Stomach (tissue), 4 donors: ENCODE data around the gene NAV2.
A peak's percentile ranks its signal among the peaks of the same experiment; 100 is the strongest.

Source experiments
- EP300 ChIP-seq: sonication (generic); formaldehyde crosslinking; IDR thresholded peaks from one replicate; pipeline ENCODE4 v1.6.1; 2017; ENCODE audit warnings: antibody characterized with exemption
- POLR2A ChIP-seq, 4 donors: fragments of 450-650 bp; IDR thresholded peaks; one replicate each; pipeline ENCODE4 v1.6.1; 2016; ENCODE audit warnings: antibody characterized with exemption in 4 of 4, control low read depth in 2 of 4, mild to moderate bottlenecking in 1 of 4, moderate library complexity in 1 of 4
- POLR2AphosphoS5 ChIP-seq, 3 donors: sonication (generic); formaldehyde crosslinking; IDR thresholded peaks; one replicate each; pipeline ENCODE4 v1.6.1; 2016; ENCODE audit warnings: antibody characterized with exemption in 3 of 3
- TF ChIP-seq, protein P1 (sequence below), 7 experiments: fragments of 450-650 bp in 4 of 7; fragments of 200-600 bp in 3 of 7; sonication (generic) in 3 of 7; IDR thresholded peaks; one replicate each; pipeline ENCODE4 v1.5.1; 2016 to 2019; ENCODE audit warnings: antibody characterized with exemption in 7 of 7, control low read depth in 2 of 7, mild to moderate bottlenecking in 1 of 7

DNA sequence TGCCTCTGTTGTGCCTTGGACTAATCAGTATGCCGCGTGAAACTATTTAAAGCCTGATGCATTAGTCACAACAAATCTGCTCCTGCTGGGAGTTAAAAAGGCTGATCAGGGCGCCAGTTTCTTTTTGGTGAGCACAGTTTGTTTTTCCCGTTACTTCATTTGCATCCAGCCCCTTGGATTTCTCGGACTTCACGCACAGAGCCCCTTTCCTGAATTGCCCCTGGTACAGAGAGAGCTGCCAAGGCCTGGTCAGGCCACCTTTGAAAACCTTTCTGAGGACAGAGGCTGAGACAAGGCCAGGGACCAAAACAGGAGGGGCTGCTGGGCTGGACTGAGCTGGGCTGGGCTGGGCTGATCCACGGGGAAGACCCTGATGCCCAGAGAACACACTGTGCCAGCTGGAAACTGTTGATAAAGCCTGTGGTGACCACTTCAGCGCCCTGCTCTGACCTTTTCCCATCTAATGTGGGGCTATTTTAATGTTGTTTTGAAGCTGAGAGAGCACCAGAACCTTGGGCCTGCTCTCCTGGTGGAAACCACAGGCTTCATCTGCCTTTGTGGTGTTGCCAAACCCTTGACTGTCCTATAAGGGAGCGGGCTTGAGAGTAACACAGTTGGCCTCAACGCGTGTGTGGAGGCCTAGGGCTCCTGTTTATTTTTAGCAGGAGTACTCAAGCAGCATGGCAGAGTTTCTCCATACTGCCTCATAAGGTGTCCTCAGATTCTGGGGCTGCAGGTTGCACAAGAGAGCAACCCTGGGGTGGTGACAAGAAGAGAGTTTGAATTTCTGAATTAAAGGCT lies 44.2 kb downstream of the NAV2 start:
- TF ChIP-seq, protein P1, sequence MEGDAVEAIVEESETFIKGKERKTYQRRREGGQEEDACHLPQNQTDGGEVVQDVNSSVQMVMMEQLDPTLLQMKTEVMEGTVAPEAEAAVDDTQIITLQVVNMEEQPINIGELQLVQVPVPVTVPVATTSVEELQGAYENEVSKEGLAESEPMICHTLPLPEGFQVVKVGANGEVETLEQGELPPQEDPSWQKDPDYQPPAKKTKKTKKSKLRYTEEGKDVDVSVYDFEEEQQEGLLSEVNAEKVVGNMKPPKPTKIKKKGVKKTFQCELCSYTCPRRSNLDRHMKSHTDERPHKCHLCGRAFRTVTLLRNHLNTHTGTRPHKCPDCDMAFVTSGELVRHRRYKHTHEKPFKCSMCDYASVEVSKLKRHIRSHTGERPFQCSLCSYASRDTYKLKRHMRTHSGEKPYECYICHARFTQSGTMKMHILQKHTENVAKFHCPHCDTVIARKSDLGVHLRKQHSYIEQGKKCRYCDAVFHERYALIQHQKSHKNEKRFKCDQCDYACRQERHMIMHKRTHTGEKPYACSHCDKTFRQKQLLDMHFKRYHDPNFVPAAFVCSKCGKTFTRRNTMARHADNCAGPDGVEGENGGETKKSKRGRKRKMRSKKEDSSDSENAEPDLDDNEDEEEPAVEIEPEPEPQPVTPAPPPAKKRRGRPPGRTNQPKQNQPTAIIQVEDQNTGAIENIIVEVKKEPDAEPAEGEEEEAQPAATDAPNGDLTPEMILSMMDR (IDR thresholded peaks at IDR 0.05): no peak
- TF ChIP-seq EP300: peak; percentile 51
- TF ChIP-seq POLR2AphosphoS5 (IDR thresholded peaks at IDR 0.05): peak in 1 of 3 donors; percentile 21
- no peak for TF ChIP-seq POLR2A (IDR thresholded peaks at IDR 0.05)
